IMR-90 (cell line): ENCODE data around the gene ZNF879. TPM values are rescaled to one million over a fixed set of nuclear protein-coding genes. Genes with fewer than 3 reads are reported as not detected.

Experiments
- ATAC-seq: fragments of 200-7000 bp; cut with Tn5 transposase; 2 replicates; pipeline ENCODE4 v1.9.1; 2020; ENCODE audit warnings: low read depth, mild to moderate bottlenecking, moderate library complexity
- BruUV-seq: library from RNA; stranded (reverse); fragments of 400-500 nt; replicated peaks from 2 replicates; lab custom pipeline; 2021; lab: Mats Ljungman, UMichigan
- CTCF ChIA-PET: fragments of 300-600 bp; formaldehyde crosslinking; extraction: SDS; loops from one replicate; lab custom pipeline; 2021; ENCODE audit warnings: antibody characterized with exemption; lab: Yijun Ruan, JAX
- POLR2A ChIA-PET: fragments of 300-600 bp; sonication (Branson Sonifier 250); formaldehyde crosslinking; loops from one replicate; lab custom pipeline; 2022; ENCODE audit warnings: antibody characterized with exemption; ENCODE audit not compliant: unreplicated experiment; lab: Charles Lee
- DNase-seq: peaks from one replicate; pipeline ENCODE4 v3.0.0; 2013
- H2AFZ ChIP-seq: replicated peaks from 2 replicates; pipeline ENCODE3; 2013; ENCODE audit warnings: low read length, mild to moderate bottlenecking; ENCODE audit not compliant: poor library complexity
- H2AK5ac ChIP-seq: 2 replicates; pipeline ENCODE4 v1.6.1; 2013; ENCODE audit warnings: low read depth, low read length, inconsistent platforms
- H2AK9ac ChIP-seq: replicated peaks from 2 replicates; pipeline ENCODE3; 2013; ENCODE audit warnings: mild to moderate bottlenecking, low read depth, low read length, moderate library complexity; ENCODE audit not compliant: poor library complexity
- H2BK120ac ChIP-seq: 2 replicates; pipeline ENCODE4 v1.6.1; 2013; ENCODE audit warnings: low read depth, low read length, inconsistent platforms
- H2BK15ac ChIP-seq: 3 replicates; pipeline ENCODE4 v1.6.1; 2013; ENCODE audit warnings: low read depth, low read length, inconsistent platforms
- H2BK20ac ChIP-seq: 2 replicates; pipeline ENCODE4 v1.6.1; 2013; ENCODE audit warnings: low read depth, mild to moderate bottlenecking, inconsistent platforms, low read length, moderate library complexity
- H2BK5ac ChIP-seq: 2 replicates; pipeline ENCODE4 v1.6.1; 2013; ENCODE audit warnings: mild to moderate bottlenecking, low read depth, low read length, inconsistent platforms; ENCODE audit not compliant: poor library complexity, severe bottlenecking
- H3K14ac ChIP-seq: replicated peaks from 2 replicates; pipeline ENCODE4 v1.6.1; 2013; ENCODE audit warnings: low read depth, low read length, inconsistent platforms
- H3K18ac ChIP-seq: 2 replicates; pipeline ENCODE4 v1.6.1; 2013; ENCODE audit warnings: low read depth, low read length, control low read depth
- H3K23ac ChIP-seq: 2 replicates; pipeline ENCODE4 v1.6.1; 2013; ENCODE audit warnings: low read depth, low read length, inconsistent platforms
- H3K27ac ChIP-seq: 2 replicates; pipeline ENCODE4 v1.5.1; 2013; ENCODE audit warnings: mild to moderate bottlenecking, control low read depth, low read length; ENCODE audit not compliant: insufficient read depth
- H3K27me3 ChIP-seq: 2 replicates; pipeline ENCODE4 v1.6.1; 2013; ENCODE audit warnings: low read length; ENCODE audit not compliant: control insufficient read depth, insufficient read depth
- H3K36me3 ChIP-seq: 2 replicates; pipeline ENCODE4 v1.6.1; 2013; ENCODE audit warnings: low read length, mixed read lengths; ENCODE audit not compliant: control insufficient read depth, insufficient read depth
- H3K4ac ChIP-seq: 2 replicates; pipeline ENCODE4 v1.6.1; 2013; ENCODE audit warnings: low read depth, low read length, inconsistent platforms
- H3K4me1 ChIP-seq: 2 replicates; pipeline ENCODE4 v1.6.1; 2013; ENCODE audit warnings: low read length, mixed read lengths; ENCODE audit not compliant: control insufficient read depth, insufficient read depth
- H3K4me2 ChIP-seq: 2 replicates; pipeline ENCODE4 v1.6.1; 2013; ENCODE audit warnings: low read depth, mild to moderate bottlenecking, control low read depth, low read length, moderate library complexity
- H3K4me3 ChIP-seq: 2 replicates; pipeline ENCODE4 v1.5.1; 2013; ENCODE audit warnings: low read depth, mild to moderate bottlenecking, control low read depth, low read length, moderate library complexity; ENCODE audit not compliant: insufficient read depth
- H3K56ac ChIP-seq: 2 replicates; pipeline ENCODE4 v1.6.1; 2013; ENCODE audit warnings: low read length, inconsistent platforms; ENCODE audit not compliant: insufficient read depth; ENCODE audit errors: extremely low read depth
- H3K79me1 ChIP-seq, 2 experiments: 2 replicates each; pipeline ENCODE4 v1.6.1; 2013; ENCODE audit warnings: low read length in 2 of 2, inconsistent platforms in 1 of 2, low read depth in 1 of 2
- H3K9ac ChIP-seq: 2 replicates; pipeline ENCODE4 v1.6.1; 2013; ENCODE audit warnings: low read depth, low read length, control low read depth
- H3K9me1 ChIP-seq: 2 replicates; pipeline ENCODE4 v1.6.1; 2013; ENCODE audit warnings: low read length, inconsistent platforms; ENCODE audit not compliant: insufficient read depth
- H3K9me3 ChIP-seq: 2 replicates; pipeline ENCODE4 v1.6.1; 2013; ENCODE audit warnings: low read length; ENCODE audit not compliant: control insufficient read depth, insufficient read depth
- H4K20me1 ChIP-seq: 2 replicates; pipeline ENCODE4 v1.6.1; 2013; ENCODE audit warnings: low read length, inconsistent platforms; ENCODE audit not compliant: insufficient read depth
- H4K5ac ChIP-seq: 2 replicates; pipeline ENCODE4 v1.6.1; 2013; ENCODE audit warnings: mild to moderate bottlenecking, low read depth, low read length, control low read depth
- H4K8ac ChIP-seq, 2 experiments: 2 replicates each; pipeline ENCODE4 v1.6.1; 2013; ENCODE audit warnings: low read depth in 2 of 2, low read length in 2 of 2, control low read depth in 1 of 2, inconsistent platforms in 1 of 2
- H4K91ac ChIP-seq: 2 replicates; pipeline ENCODE4 v1.6.1; 2013; ENCODE audit warnings: low read depth, low read length, inconsistent platforms; ENCODE audit not compliant: insufficient read depth
- CEBPB ChIP-seq: IDR thresholded peaks from 2 replicates; pipeline ENCODE4 v1.6.1; 2012; ENCODE audit warnings: low read depth, low read length, improper control_type of control experiment
- MAFK ChIP-seq: IDR thresholded peaks from 2 replicates; pipeline ENCODE4 v1.6.1; 2012; ENCODE audit warnings: low read depth, low read length, improper control_type of control experiment
- WGBS, 2 experiments: methylation state at CpG; one replicate each; pipeline versions ENCODE4 v1.1.5 to v1.1.7; 2013; ENCODE audit warnings: missing lambda C conversion rate in 2 of 2; ENCODE audit not compliant: insufficient read length in 1 of 2; ENCODE audit errors: extremely low coverage in 2 of 2; 5-methylcytosine and 5-hydroxymethylcytosine counted together
- dilution Hi-C: fragments of 300-500 bp; cut with HindIII; formaldehyde crosslinking; loops from one replicate; pipeline ENCODE4 v1.14.3; 2018; ENCODE audit warnings: low sequenced_read_pairs; ENCODE audit not compliant: unreplicated experiment
- in situ Hi-C: fragments of 300-500 bp; cut with MboI; formaldehyde crosslinking; loops from 3 replicates; pipeline ENCODE4 v1.14.3; 2019; ENCODE audit warnings: low sequenced_read_pairs, inconsistent platforms, mixed read lengths
- intact Hi-C: fragments of 100-400 bp; cut with micrococcal nuclease; formaldehyde crosslinking; loops from 2 replicates; pipeline ENCODE4 v1.10.0; 2022
- polyA plus RNA-seq, 3 experiments: library from polyadenylated mRNA; depleted of rRNA; stranded (reverse); fragments of >200 nt; gene quantifications; 2 replicates each; pipeline ENCODE4 v1.2.3, GENCODE V29; 2012; ENCODE audit warnings: low replicate concordance in 1 of 3
- total RNA-seq: library from RNA; depleted of rRNA; stranded (reverse); fragments of >200 nt; gene quantifications from 2 replicates; pipeline ENCODE4 v1.2.3, GENCODE V29; 2012
- TF ChIP-seq, protein P1 (sequence below): conservative IDR thresholded peaks from 2 replicates; pipeline ENCODE4 v1.5.1; 2012; ENCODE audit warnings: mild to moderate bottlenecking, low read depth, low read length, improper control_type of control experiment
- TF ChIP-seq, protein P2 (sequence below): fragments of 150-350 bp; IDR thresholded peaks from 2 replicates; pipeline ENCODE4 v1.6.1; 2016; ENCODE audit warnings: low read depth, mild to moderate bottlenecking, low read length, moderate library complexity, borderline replicate concordance

ZNF879 gene
- total and polyA plus RNA-seq, 2 of the 4 experiments (the other 2 are of a cell fraction): 1.4 to 3.4 TPM

DNA sequence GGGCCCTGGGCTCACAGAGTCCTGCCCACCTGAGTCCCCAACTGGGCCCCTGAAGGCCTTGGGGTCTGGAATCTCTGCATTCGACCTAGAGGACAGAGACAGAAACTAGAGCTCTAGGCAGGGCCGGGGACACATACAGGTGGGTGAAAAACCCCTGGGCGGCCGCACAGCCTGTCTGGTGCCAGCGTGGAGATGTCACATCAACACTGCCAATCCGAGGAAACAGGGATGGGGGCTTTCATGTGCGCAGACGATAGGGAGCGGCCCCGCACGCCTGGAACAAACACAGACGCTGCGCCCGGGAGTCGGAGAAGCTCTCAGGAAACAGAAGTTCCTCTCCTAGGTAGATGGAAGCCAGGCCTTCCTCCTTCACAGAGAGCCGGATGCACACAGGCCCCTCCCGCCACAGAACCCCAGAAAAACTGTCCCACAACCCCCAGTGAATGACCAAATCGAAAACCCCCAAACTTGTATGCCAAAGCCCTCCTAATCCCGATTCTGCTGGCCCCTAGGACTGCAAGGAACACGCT is 30.3 kb upstream of the ZNF879 start:
- no peak overlapping the region for H3K9ac ChIP-seq
- peaks cover 53% of the 10 kb centered on the region for H3K9me3 ChIP-seq
- BruUV-seq: no TSS peak

More for the DNA sequence above, 30.3 kb upstream of the ZNF879 start:
- Histone ChIP-seq H3K18ac (no peak overlapping the region), H4K5ac (no peak overlapping the region), H3K36me3 (no peaks in the 10 kb centered on the region), H3K79me1 (no peaks in the 10 kb centered on the region), H3K4me1 (no peaks in the 10 kb centered on the region), H4K91ac (no peak overlapping the region), H2BK15ac (no peak overlapping the region), H4K8ac (no peak overlapping the region), H3K56ac (no peak overlapping the region), H2BK120ac (no peak overlapping the region), H2BK5ac (no peak overlapping the region), H2BK20ac (no peak overlapping the region), H3K4me2 (no peak overlapping the region), H3K4ac (no peak overlapping the region), H3K9me1 (no peaks in the 10 kb centered on the region), H3K14ac (no peak overlapping the region), H3K27me3 (peaks cover 2% of the 10 kb centered on the region; the same call in 1 of the 2 replicates), H3K27ac (no peak overlapping the region), H4K20me1 (no peaks in the 10 kb centered on the region), H3K23ac (no peak overlapping the region), H3K4me3 (no peak overlapping the region), H2AK9ac (no peak overlapping the region), H2AFZ (no peak overlapping the region), H2AK5ac (no peak overlapping the region)
- 63% methylated on average over 10 of the region's 20 CpGs; no CpG with 5 or more reads in 1 of the 2 experiments for WGBS, 2 experiments
- ChIA-PET POLR2A (no interaction called here), CTCF (no interaction called here)
- in situ Hi-C loops (no loop called here), dilution Hi-C loops (no loop called here), intact Hi-C loops (no loop called here)
- no peak for DNase-seq
- ATAC-seq: no peak
- TF ChIP-seq, protein P1, sequence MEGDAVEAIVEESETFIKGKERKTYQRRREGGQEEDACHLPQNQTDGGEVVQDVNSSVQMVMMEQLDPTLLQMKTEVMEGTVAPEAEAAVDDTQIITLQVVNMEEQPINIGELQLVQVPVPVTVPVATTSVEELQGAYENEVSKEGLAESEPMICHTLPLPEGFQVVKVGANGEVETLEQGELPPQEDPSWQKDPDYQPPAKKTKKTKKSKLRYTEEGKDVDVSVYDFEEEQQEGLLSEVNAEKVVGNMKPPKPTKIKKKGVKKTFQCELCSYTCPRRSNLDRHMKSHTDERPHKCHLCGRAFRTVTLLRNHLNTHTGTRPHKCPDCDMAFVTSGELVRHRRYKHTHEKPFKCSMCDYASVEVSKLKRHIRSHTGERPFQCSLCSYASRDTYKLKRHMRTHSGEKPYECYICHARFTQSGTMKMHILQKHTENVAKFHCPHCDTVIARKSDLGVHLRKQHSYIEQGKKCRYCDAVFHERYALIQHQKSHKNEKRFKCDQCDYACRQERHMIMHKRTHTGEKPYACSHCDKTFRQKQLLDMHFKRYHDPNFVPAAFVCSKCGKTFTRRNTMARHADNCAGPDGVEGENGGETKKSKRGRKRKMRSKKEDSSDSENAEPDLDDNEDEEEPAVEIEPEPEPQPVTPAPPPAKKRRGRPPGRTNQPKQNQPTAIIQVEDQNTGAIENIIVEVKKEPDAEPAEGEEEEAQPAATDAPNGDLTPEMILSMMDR: no peak
- TF ChIP-seq MAFK (no peak), CEBPB (no peak)
- TF ChIP-seq, protein P2, sequence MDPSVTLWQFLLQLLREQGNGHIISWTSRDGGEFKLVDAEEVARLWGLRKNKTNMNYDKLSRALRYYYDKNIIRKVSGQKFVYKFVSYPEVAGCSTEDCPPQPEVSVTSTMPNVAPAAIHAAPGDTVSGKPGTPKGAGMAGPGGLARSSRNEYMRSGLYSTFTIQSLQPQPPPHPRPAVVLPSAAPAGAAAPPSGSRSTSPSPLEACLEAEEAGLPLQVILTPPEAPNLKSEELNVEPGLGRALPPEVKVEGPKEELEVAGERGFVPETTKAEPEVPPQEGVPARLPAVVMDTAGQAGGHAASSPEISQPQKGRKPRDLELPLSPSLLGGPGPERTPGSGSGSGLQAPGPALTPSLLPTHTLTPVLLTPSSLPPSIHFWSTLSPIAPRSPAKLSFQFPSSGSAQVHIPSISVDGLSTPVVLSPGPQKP: no peak
